ENCODE results near the gene CCDC40. TPM values are rescaled to one million over a fixed set of nuclear protein-coding genes. Genes with fewer than 3 reads are reported as not detected.

CCDC40 gene
- total RNA-seq, 2 donors from 2014 or later, result 1.2 to 3.6 TPM

GRCh38 chr17:80112471-80113032 lies 76.1 kb downstream of the CCDC40 start:
- Histone ChIP-seq H3K27ac (no peak overlapping the region), H3K36me3 (no peaks in the 10 kb centered on the region), H3K27me3 (no peaks in the 10 kb centered on the region), H3K4me3 (no peak overlapping the region), H3K9ac (ENCODE audit: low read depth in 2 of 2, low read length in 2 of 2) (no peak overlapping the region), H3K4me1 (no peaks in the 10 kb centered on the region), H3K9me3 (no peaks in the 10 kb centered on the region)
- DNase-seq, result no peak
- intact Hi-C loops (cut with DNase I), result no loop called here
- no peak for TF ChIP-seq CTCF (IDR thresholded peaks at IDR 0.05)

- intact Hi-C loops (cut with DNase I), result no loop called here
- Histone ChIP-seq H3K27me3 (no peaks in the 10 kb centered on the region), H3K4me3 (no peak overlapping the region), H3K36me3 (no peaks in the 10 kb centered on the region), H3K9me3 (no peaks in the 10 kb centered on the region), H3K27ac (no peak overlapping the region), H3K4me1 (no peaks in the 10 kb centered on the region), H3K9ac (ENCODE audit: low read depth in 2 of 2, low read length in 2 of 2) (no peak overlapping the region)
- no peak for TF ChIP-seq CTCF (IDR thresholded peaks at IDR 0.05)
- no peak for DNase-seq
Measured at GRCh38 chr17:80113033-80113484, 76.6 kb downstream of the CCDC40 start.

GRCh38 chr17:80114758-80115157 lies 78.3 kb downstream of the CCDC40 start:
- TF ChIP-seq CTCF (IDR thresholded peaks at IDR 0.05), result no peak
- Histone ChIP-seq H3K9ac (ENCODE audit: low read depth in 2 of 2, low read length in 2 of 2) (no peak overlapping the region), H3K4me1 (no peaks in the 10 kb centered on the region), H3K27ac (no peak overlapping the region), H3K36me3 (no peaks in the 10 kb centered on the region), H3K27me3 (no peaks in the 10 kb centered on the region), H3K9me3 (no peaks in the 10 kb centered on the region), H3K4me3 (no peak overlapping the region)
- intact Hi-C loops (cut with DNase I), result no loop called here
- no peak for DNase-seq

GRCh38 chr17:80115159-80115558 lies 78.7 kb downstream of the CCDC40 start:
- no peak overlapping the region for H3K4me3 ChIP-seq
- intact Hi-C loops (cut with DNase I), result no loop called here
- H3K36me3 ChIP-seq, result no peaks in the 10 kb centered on the region
- no peak for TF ChIP-seq CTCF (IDR thresholded peaks at IDR 0.05)
- no peak for DNase-seq
- no peak overlapping the region for H3K9ac ChIP-seq (ENCODE audit: low read depth in 2 of 2, low read length in 2 of 2)
- H3K27me3 ChIP-seq, result no peaks in the 10 kb centered on the region
- H3K27ac ChIP-seq, result no peak overlapping the region
- no peaks in the 10 kb centered on the region for H3K9me3 ChIP-seq
- no peaks in the 10 kb centered on the region for H3K4me1 ChIP-seq

GRCh38 chr17:80116276-80116920 lies 80.0 kb downstream of the CCDC40 start:
- TF ChIP-seq CTCF (IDR thresholded peaks at IDR 0.05), result no peak
- no peak for DNase-seq
- Histone ChIP-seq H3K27ac (no peak overlapping the region), H3K27me3 (no peaks in the 10 kb centered on the region), H3K9ac (ENCODE audit: low read depth in 2 of 2, low read length in 2 of 2) (no peak overlapping the region), H3K4me1 (no peaks in the 10 kb centered on the region), H3K9me3 (no peaks in the 10 kb centered on the region), H3K4me3 (no peak overlapping the region), H3K36me3 (no peaks in the 10 kb centered on the region)
- intact Hi-C loops (cut with DNase I), result no loop called here
